HG03520 (cell line): Measurements from ENCODE around the gene ITPRIPL1.
A peak's percentile ranks its signal among the peaks of the same experiment; 100 is the strongest.

Source experiments
- ATAC-seq: cut with Tn5 transposase; IDR thresholded peaks from one replicate; pipeline ENCODE4 v1.9.1; 2021; ENCODE audit warnings: mild to moderate bottlenecking, moderate library complexity; ENCODE audit not compliant: unreplicated experiment

ITPRIPL1 gene

GRCh38 chr2:96320728-96321622 lies 4.1 kb upstream of the ITPRIPL1 start:
- peak; percentile 22 for ATAC-seq

GRCh38 chr2:96323849-96324248 lies 1.3 kb upstream of the ITPRIPL1 start:
- ATAC-seq, result no peak

GRCh38 chr2:96324721-96325040 lies 436 bp upstream of the ITPRIPL1 start:
- no peak for ATAC-seq

- ATAC-seq, result no peak
Measured at GRCh38 chr2:96325884-96326255, 753 bp downstream of the ITPRIPL1 start.

- no peak for ATAC-seq
Measured at GRCh38 chr2:96326564-96326963, 1.4 kb downstream of the ITPRIPL1 start.

GRCh38 chr2:96326990-96327820 lies 2.1 kb downstream of the ITPRIPL1 start:
- no peak for ATAC-seq

GRCh38 chr2:96329456-96329855 lies 4.3 kb downstream of the ITPRIPL1 start:
- ATAC-seq, result no peak

- ATAC-seq, result no peak
Measured at GRCh38 chr2:96329874-96330273, 4.8 kb downstream of the ITPRIPL1 start.

GRCh38 chr2:96330407-96330806 lies 5.3 kb downstream of the ITPRIPL1 start:
- ATAC-seq, result no peak

- no peak for ATAC-seq
Measured at GRCh38 chr2:96333708-96334107, 8.6 kb downstream of the ITPRIPL1 start.

GRCh38 chr2:96336104-96336775 lies 11.1 kb downstream of the ITPRIPL1 start:
- no peak for ATAC-seq

- ATAC-seq, result no peak
Measured at GRCh38 chr2:96336873-96337272, 11.8 kb downstream of the ITPRIPL1 start.

GRCh38 chr2:96340493-96341414 lies 15.6 kb downstream of the ITPRIPL1 start:
- no peak for ATAC-seq

- ATAC-seq, result no peak
Measured at GRCh38 chr2:96341641-96342040, 16.5 kb downstream of the ITPRIPL1 start.

- no peak for ATAC-seq
Measured at GRCh38 chr2:96342085-96342484, 17.0 kb downstream of the ITPRIPL1 start.

- peak; percentile 77 for ATAC-seq
Measured at GRCh38 chr2:96344011-96344410, 18.9 kb downstream of the ITPRIPL1 start.

GRCh38 chr2:96345438-96345837 lies 20.3 kb downstream of the ITPRIPL1 start:
- ATAC-seq, result no peak

GRCh38 chr2:96345868-96346462 lies 20.8 kb downstream of the ITPRIPL1 start:
- ATAC-seq, result no peak

- no peak for ATAC-seq
Measured at GRCh38 chr2:96347395-96347794, 22.3 kb downstream of the ITPRIPL1 start.

GRCh38 chr2:96353032-96353561 lies 28.0 kb downstream of the ITPRIPL1 start:
- ATAC-seq, result no peak
